ENCODE measurements around the gene KCNJ4.
"Not testable (repeated sequence)": the region's sequence is repeated elsewhere in the genome, so short reads cannot be mapped to it uniquely, and the experiment has no call there.

DNA sequence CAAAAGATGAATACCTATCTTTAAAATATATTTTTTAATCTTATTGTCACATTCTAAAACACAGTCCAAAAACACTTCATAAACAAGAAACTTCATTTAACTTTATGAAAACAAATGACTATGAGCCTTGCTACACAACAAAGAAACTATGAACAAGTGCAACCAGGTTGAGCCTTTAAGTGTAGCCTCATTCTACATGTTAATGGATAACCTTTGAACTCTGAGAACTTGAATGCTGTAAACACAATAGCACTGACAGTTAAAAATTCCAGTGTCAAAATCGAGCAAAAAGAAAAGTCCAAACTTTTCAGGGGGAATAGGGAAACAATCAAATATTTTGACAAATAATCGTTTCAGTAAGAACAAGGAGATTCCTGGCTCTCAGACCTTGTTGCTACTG is 54.7 kb downstream of the KCNJ4 start:
- not testable (repeated sequence) for TF ChIP-seq EP300 (IDR thresholded peaks at IDR 0.05); POLR2A (IDR thresholded peaks at IDR 0.05; ENCODE audit: low read length); MAFK (IDR thresholded peaks at IDR 0.05; ENCODE audit: partially characterized antibody); SMC3 (IDR thresholded peaks at IDR 0.05); CBX2 (IDR thresholded peaks at IDR 0.05; ENCODE audit: borderline replicate concordance, low read depth); SREBF2 (IDR thresholded peaks at IDR 0.05)
- TF ChIP-seq, protein P1, sequence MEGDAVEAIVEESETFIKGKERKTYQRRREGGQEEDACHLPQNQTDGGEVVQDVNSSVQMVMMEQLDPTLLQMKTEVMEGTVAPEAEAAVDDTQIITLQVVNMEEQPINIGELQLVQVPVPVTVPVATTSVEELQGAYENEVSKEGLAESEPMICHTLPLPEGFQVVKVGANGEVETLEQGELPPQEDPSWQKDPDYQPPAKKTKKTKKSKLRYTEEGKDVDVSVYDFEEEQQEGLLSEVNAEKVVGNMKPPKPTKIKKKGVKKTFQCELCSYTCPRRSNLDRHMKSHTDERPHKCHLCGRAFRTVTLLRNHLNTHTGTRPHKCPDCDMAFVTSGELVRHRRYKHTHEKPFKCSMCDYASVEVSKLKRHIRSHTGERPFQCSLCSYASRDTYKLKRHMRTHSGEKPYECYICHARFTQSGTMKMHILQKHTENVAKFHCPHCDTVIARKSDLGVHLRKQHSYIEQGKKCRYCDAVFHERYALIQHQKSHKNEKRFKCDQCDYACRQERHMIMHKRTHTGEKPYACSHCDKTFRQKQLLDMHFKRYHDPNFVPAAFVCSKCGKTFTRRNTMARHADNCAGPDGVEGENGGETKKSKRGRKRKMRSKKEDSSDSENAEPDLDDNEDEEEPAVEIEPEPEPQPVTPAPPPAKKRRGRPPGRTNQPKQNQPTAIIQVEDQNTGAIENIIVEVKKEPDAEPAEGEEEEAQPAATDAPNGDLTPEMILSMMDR (IDR thresholded peaks at IDR 0.05) = not testable (repeated sequence)
- TF ChIP-seq, protein P2, sequence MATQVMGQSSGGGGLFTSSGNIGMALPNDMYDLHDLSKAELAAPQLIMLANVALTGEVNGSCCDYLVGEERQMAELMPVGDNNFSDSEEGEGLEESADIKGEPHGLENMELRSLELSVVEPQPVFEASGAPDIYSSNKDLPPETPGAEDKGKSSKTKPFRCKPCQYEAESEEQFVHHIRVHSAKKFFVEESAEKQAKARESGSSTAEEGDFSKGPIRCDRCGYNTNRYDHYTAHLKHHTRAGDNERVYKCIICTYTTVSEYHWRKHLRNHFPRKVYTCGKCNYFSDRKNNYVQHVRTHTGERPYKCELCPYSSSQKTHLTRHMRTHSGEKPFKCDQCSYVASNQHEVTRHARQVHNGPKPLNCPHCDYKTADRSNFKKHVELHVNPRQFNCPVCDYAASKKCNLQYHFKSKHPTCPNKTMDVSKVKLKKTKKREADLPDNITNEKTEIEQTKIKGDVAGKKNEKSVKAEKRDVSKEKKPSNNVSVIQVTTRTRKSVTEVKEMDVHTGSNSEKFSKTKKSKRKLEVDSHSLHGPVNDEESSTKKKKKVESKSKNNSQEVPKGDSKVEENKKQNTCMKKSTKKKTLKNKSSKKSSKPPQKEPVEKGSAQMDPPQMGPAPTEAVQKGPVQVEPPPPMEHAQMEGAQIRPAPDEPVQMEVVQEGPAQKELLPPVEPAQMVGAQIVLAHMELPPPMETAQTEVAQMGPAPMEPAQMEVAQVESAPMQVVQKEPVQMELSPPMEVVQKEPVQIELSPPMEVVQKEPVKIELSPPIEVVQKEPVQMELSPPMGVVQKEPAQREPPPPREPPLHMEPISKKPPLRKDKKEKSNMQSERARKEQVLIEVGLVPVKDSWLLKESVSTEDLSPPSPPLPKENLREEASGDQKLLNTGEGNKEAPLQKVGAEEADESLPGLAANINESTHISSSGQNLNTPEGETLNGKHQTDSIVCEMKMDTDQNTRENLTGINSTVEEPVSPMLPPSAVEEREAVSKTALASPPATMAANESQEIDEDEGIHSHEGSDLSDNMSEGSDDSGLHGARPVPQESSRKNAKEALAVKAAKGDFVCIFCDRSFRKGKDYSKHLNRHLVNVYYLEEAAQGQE (IDR thresholded peaks at IDR 0.05) = not testable (repeated sequence)

Data from A549 (cell line).